HG03060 (cell line): ENCODE data around the gene CENPT.

Experiments
- ATAC-seq: cut with Tn5 transposase; IDR thresholded peaks from one replicate; pipeline ENCODE4 v1.9.1; 2021; ENCODE audit warnings: low read depth, moderate number of reproducible peaks; ENCODE audit not compliant: unreplicated experiment

Gene CENPT

GRCh38 chr16:67847064-67847861 is at the start of gene CENPT:
Gene CENPT (minus strand): TSS chr16:67847693. CDS start chr16:67833859, 13,834 bp downstream.
- ATAC-seq, result peak; percentile 23

GRCh38 chr16:67897231-67897630 is 49.7 kb upstream of the CENPT start:
- no peak for ATAC-seq

- ATAC-seq, result no peak
Observed at GRCh38 chr16:67893743-67894399, 46.4 kb upstream of the CENPT start.

GRCh38 chr16:67892899-67893742 is 45.6 kb upstream of the CENPT start, which contains the start of gene PSKH1:
Gene PSKH1 (plus strand): TSS chr16:67893254. CDS start chr16:67908750, 15,496 bp downstream.
- ATAC-seq, result peak; percentile 50

- no peak for ATAC-seq
Observed at GRCh38 chr16:67892375-67892774, 44.9 kb upstream of the CENPT start.

GRCh38 chr16:67888331-67888730 is 40.8 kb upstream of the CENPT start:
- ATAC-seq, result no peak

- no peak for ATAC-seq
Observed at GRCh38 chr16:67886387-67886786, 38.9 kb upstream of the CENPT start.

GRCh38 chr16:67885976-67886375 is 38.5 kb upstream of the CENPT start:
- no peak for ATAC-seq

- no peak for ATAC-seq
Observed at GRCh38 chr16:67885545-67885944, 38.1 kb upstream of the CENPT start.

- ATAC-seq, result no peak
Observed at GRCh38 chr16:67884684-67885083, 37.2 kb upstream of the CENPT start, which contains the start of gene NRN1L. Gene NRN1L (plus strand): TSS chr16:67884885. CDS start chr16:67884904, 19 bp downstream.

- no peak for ATAC-seq
Observed at GRCh38 chr16:67883872-67884261, 36.4 kb upstream of the CENPT start.

- no peak for ATAC-seq
Observed at GRCh38 chr16:67883146-67883871, 35.8 kb upstream of the CENPT start.

GRCh38 chr16:67882374-67883145 is 35.1 kb upstream of the CENPT start:
- ATAC-seq, result no peak

GRCh38 chr16:67881621-67882161 is 34.2 kb upstream of the CENPT start:
- ATAC-seq, result no peak

GRCh38 chr16:67880584-67880983 is 33.1 kb upstream of the CENPT start:
- no peak for ATAC-seq

- ATAC-seq, result no peak
Observed at GRCh38 chr16:67879936-67880335, 32.4 kb upstream of the CENPT start.

GRCh38 chr16:67879462-67879861 is 32.0 kb upstream of the CENPT start:
- no peak for ATAC-seq

GRCh38 chr16:67878846-67879245 is 31.4 kb upstream of the CENPT start:
- ATAC-seq, result no peak

- no peak for ATAC-seq
Observed at GRCh38 chr16:67878232-67878631, 30.7 kb upstream of the CENPT start.
